ENCODE results near the gene RALGAPB. TPM values are rescaled to one million over a fixed set of nuclear protein-coding genes. Genes with fewer than 3 reads are reported as not detected.

The RALGAPB gene
- total RNA-seq, 1 experiment from 2014 or later: 24.0 TPM

DNA sequence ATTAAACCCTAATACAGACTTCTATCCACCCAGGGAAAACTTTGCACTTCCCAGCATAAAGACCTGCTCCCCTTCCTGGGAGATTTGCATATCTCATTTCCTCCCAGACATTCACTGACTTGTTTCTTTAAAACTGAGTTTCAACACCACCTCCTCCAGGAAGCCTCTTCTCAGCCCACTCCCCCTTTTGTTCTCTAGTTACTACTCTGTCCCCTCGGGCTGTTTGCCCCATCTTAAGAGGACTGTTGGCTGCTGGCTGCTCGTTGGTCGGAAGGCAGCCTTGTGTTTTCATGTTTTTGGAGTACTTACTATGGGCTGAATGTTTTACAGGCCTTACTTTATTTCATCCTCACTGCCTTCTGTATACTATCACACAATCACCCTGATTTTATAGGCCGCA lies 135.5 kb downstream of the RALGAPB start:
- no peak overlapping the region for H2AFZ ChIP-seq (ENCODE audit: low read depth, low read length, poor library complexity, severe bottlenecking)
- intact Hi-C loops (cut with micrococcal nuclease): no loop called here
- no peaks in the 10 kb centered on the region; the same call in 1 of the 2 replicates for H4K20me1 ChIP-seq (ENCODE audit: insufficient read depth)
- H3K4me2 ChIP-seq (ENCODE audit: low read length): no peak overlapping the region
- H3K79me2 ChIP-seq (ENCODE audit: insufficient read depth, low read length): no peaks in the 10 kb centered on the region
- no peaks in the 10 kb centered on the region for H3K4me1 ChIP-seq (ENCODE audit: control insufficient read depth in 1 of 2, insufficient read depth in 2 of 2, low read length in 2 of 2)
- CTCF ChIA-PET: no interaction called here
- H3K9ac ChIP-seq (ENCODE audit: low read length): no peak overlapping the region
- no peaks in the 10 kb centered on the region for H3K9me2 ChIP-seq (ENCODE audit: insufficient read depth)
- DNase-seq (ENCODE audit: low read depth, low spot score) (no peak), ATAC-seq (no peak)
- RAD21 ChIA-PET (ENCODE audit: low non-redundant PET in 1 of 2, low total read pairs in 2 of 2, uncharacterized antibody in 2 of 2, unreplicated experiment in 2 of 2): no interaction called here
- POLR2A ChIA-PET: no interaction called here
- H3K27ac ChIP-seq (ENCODE audit: low read depth, low read length): no peak overlapping the region
- no TSS peak for BruUV-seq (replicated peaks)
- H3K27me3 ChIP-seq (ENCODE audit: insufficient read depth, low read length): no peaks in the 10 kb centered on the region
- H3K4me3 ChIP-seq (replicated peaks in 1 of 2; ENCODE audit: low read depth in 1 of 2, low read length in 2 of 2): no peak overlapping the region
- H3K9me3 ChIP-seq (ENCODE audit: control insufficient read depth in 1 of 2, insufficient read depth in 1 of 2, low read depth in 1 of 2, low read length in 2 of 2): no peaks in the 10 kb centered on the region
- TF ChIP-seq EGR1 (IDR thresholded peaks at IDR 0.05; ENCODE audit: low read depth) (no peak), TCF7L2 (IDR thresholded peaks at IDR 0.05; ENCODE audit: borderline replicate concordance, extremely low read depth, insufficient read depth, insufficient read length) (no peak), RAD21 (IDR thresholded peaks at IDR 0.05; ENCODE audit: low read depth) (no peak), SIN3A (IDR thresholded peaks at IDR 0.05; ENCODE audit: low read depth) (no peak), EZH2 (IDR thresholded peaks at IDR 0.05) (no peak), EZH2phosphoT487 (IDR thresholded peaks at IDR 0.05; ENCODE audit: borderline replicate concordance) (no peak), JUND (IDR thresholded peaks at IDR 0.05) (no peak), SP1 (IDR thresholded peaks at IDR 0.05; ENCODE audit: low read depth) (no peak), CEBPB (IDR thresholded peaks at IDR 0.05; ENCODE audit: low read depth) (no peak), SRF (IDR thresholded peaks at IDR 0.05; ENCODE audit: low read depth) (no peak), FOSL1 (IDR thresholded peaks at IDR 0.05; ENCODE audit: low read depth) (no peak)
- TF ChIP-seq, protein P1, sequence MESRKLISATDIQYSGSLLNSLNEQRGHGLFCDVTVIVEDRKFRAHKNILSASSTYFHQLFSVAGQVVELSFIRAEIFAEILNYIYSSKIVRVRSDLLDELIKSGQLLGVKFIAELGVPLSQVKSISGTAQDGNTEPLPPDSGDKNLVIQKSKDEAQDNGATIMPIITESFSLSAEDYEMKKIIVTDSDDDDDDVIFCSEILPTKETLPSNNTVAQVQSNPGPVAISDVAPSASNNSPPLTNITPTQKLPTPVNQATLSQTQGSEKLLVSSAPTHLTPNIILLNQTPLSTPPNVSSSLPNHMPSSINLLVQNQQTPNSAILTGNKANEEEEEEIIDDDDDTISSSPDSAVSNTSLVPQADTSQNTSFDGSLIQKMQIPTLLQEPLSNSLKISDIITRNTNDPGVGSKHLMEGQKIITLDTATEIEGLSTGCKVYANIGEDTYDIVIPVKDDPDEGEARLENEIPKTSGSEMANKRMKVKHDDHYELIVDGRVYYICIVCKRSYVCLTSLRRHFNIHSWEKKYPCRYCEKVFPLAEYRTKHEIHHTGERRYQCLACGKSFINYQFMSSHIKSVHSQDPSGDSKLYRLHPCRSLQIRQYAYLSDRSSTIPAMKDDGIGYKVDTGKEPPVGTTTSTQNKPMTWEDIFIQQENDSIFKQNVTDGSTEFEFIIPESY (IDR thresholded peaks at IDR 0.05; ENCODE audit: extremely low read depth, insufficient replicate concordance, low read length): no peak
- TF ChIP-seq, protein P2, sequence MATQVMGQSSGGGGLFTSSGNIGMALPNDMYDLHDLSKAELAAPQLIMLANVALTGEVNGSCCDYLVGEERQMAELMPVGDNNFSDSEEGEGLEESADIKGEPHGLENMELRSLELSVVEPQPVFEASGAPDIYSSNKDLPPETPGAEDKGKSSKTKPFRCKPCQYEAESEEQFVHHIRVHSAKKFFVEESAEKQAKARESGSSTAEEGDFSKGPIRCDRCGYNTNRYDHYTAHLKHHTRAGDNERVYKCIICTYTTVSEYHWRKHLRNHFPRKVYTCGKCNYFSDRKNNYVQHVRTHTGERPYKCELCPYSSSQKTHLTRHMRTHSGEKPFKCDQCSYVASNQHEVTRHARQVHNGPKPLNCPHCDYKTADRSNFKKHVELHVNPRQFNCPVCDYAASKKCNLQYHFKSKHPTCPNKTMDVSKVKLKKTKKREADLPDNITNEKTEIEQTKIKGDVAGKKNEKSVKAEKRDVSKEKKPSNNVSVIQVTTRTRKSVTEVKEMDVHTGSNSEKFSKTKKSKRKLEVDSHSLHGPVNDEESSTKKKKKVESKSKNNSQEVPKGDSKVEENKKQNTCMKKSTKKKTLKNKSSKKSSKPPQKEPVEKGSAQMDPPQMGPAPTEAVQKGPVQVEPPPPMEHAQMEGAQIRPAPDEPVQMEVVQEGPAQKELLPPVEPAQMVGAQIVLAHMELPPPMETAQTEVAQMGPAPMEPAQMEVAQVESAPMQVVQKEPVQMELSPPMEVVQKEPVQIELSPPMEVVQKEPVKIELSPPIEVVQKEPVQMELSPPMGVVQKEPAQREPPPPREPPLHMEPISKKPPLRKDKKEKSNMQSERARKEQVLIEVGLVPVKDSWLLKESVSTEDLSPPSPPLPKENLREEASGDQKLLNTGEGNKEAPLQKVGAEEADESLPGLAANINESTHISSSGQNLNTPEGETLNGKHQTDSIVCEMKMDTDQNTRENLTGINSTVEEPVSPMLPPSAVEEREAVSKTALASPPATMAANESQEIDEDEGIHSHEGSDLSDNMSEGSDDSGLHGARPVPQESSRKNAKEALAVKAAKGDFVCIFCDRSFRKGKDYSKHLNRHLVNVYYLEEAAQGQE (IDR thresholded peaks at IDR 0.05; ENCODE audit: low read depth): no peak
- TF ChIP-seq, protein P3, sequence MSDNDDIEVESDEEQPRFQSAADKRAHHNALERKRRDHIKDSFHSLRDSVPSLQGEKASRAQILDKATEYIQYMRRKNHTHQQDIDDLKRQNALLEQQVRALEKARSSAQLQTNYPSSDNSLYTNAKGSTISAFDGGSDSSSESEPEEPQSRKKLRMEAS (IDR thresholded peaks at IDR 0.05): no peak
- H3K36me3 ChIP-seq (ENCODE audit: control insufficient read depth in 1 of 2, insufficient read depth in 2 of 2, low read length in 2 of 2): no peaks in the 10 kb centered on the region

Measured in HCT116 (cell line).